Stimulated activated CD4-positive, alpha-beta T cell treated with anti-CD3 and anti-CD28 coated beads, TNF-alpha, amount 100 ng/mL, for 48 hours (primary cell): ENCODE measurements around the gene PTPN7.
"Not testable (repeated sequence)": the region's sequence is repeated elsewhere in the genome, so short reads cannot be mapped to it uniquely, and the experiment has no call there.

ENCODE experiments used
- DNase-seq, 3 donors: peaks; one replicate each; pipeline ENCODE4 v3.0.0-alpha.2; 2020; ENCODE audit warnings: low read depth in 3 of 3

Gene PTPN7

DNA sequence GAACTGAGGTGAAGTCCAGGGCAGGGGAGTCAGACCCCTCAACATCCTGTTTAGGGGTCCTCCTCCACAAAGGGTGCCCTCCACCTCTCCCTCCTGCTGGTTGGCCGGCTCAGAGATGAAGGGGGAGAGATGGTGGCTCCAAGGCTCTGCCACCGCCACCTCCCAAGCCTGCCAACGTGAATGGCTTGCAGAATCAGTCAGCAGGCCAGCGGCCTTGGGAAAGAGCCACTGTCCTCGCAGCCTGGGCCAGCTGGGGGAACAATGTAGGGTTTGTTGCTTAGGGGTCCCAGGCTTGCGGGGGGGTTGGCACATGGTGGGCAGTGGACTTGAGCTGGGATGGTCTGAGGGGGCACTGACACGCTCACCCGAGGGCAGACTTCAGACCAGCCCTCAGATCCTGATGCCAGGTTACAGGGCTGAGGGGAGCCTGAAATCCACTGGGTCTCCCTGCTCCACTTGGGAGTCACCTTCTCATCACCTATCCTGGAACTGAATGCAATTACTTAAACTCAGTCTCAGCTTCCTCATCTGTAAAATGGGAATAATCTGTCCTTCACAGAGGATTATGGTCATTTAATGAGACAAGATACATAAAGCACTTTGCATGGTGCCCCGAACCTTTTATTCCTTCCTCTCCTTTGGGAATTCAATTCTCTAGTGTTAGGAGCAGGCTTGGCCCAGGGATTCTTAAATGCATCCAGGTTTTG lies 29.4 kb downstream of the PTPN7 start:
- no peak for DNase-seq

DNA sequence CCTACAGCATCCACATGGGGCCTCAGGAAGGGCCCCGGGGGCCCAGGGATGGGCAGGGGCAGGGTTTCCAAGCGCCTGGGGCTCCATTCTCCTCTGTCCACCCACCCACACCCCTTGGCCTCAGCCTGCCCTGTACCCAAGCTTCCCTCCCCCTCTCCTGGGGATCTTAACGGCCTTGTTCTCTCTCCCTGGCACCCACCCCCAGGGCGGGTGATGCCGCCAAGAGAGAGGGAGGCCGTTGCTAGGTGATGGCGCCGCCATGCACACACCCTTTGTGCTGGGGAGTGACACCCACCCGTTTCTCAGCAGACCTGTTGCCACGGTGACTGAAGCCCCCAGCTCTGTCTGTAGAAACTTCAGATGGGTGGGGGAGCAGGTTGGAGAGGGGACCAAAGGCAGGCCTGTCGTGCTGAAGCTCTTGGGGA lies 30.1 kb downstream of the PTPN7 start:
- DNase-seq: no peak

DNA sequence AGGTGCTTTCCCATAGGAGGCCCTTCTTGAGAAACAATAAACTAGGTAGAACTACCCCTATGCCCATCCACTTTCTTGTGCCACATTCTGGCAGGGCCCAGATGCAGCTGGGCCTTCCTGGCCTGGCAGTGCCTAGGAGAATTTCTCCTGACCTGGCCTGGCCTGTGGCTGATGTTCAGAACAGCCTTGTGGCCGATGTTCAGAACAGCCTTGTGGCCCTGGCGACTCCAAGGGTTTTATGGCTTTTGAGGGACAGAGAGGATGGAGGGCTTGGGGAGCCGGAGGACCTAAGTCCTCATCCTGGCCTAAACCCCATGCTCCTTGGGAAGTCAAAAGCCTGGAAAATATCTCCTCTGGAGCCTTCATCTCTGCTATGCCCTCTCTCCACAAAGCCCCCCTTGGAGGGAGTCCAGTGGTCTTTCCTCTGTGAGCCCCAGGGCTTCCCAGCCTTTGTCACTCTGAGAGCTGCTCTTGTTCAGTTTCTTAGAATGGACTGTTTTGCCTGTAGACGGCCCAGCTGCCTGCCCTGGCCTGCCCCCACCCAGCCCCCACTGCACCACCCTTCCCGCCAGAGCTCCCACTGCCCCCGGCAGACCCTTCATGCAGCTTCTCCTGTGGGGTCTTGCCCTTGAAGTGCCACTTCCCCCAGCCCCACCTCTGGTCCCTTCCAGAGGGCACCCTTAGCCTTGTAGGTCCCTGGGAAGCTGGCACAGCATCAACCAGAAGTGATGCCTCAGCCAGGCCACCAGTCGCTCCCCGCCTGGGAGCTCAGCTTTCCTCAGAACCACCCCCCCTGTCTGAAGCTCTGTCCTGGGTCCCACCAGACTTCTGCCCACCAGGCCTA lies 30.7 kb downstream of the PTPN7 start:
- no peak for DNase-seq

DNA sequence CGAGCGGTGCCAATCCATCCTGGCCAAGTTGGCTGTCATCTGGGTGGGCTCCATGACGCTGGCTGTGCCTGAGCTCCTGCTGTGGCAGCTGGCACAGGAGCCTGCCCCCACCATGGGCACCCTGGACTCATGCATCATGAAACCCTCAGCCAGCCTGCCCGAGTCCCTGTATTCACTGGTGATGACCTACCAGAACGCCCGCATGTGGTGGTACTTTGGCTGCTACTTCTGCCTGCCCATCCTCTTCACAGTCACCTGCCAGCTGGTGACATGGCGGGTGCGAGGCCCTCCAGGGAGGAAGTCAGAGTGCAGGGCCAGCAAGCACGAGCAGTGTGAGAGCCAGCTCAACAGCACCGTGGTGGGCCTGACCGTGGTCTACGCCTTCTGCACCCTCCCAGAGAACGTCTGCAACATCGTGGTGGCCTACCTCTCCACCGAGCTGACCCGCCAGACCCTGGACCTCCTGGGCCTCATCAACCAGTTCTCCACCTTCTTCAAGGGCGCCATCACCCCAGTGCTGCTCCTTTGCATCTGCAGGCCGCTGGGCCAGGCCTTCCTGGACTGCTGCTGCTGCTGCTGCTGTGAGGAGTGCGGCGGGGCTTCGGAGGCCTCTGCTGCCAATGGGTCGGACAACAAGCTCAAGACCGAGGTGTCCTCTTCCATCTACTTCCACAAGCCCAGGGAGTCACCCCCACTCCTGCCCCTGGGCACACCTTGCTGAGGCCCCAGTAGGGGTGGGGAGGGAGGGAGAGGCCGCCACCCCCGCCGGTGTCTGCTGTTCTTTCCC lies 32.4 kb downstream of the PTPN7 start:
- no peak for DNase-seq

DNA sequence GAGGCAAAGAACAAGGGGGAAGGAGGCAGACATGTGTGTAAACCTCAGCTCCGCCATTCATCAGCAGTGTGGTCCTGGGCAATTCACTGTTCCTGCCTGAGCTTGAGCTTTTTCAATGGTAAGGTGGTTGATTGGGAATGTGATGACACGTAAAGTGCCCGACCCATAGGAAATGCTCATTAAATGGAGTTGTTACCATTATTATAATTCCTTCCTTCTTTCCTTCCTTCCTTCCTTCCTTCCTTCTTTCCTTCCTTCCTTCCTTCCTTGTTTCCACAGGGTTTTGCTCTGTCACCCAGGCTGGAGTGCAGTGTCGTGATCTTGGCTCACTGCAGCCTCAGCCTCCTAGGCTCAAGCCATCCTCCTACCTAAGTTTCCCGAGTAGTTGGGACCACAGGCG lies 33.3 kb downstream of the PTPN7 start:
- DNase-seq: no peak

DNA sequence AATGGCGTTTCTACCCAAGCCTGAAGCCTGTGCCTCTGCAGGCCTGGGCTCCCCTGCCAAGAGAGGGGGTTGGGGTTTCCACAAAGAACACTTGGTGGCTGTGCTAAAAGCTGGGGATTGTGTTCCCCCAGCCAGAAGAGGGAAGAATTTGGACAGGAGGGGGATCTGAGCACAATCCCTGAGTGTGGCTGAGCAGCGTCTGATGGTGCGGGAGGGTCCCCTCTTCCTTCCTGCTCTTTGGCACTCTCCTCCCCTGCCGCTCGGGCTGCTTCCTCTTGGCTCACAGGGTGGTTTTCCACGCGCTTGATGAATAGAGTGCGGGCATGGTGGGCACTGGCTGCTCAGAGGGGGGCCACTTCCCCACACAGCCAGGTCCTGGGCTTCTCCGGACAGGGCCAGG lies 34.0 kb downstream of the PTPN7 start:
- DNase-seq: no peak

DNA sequence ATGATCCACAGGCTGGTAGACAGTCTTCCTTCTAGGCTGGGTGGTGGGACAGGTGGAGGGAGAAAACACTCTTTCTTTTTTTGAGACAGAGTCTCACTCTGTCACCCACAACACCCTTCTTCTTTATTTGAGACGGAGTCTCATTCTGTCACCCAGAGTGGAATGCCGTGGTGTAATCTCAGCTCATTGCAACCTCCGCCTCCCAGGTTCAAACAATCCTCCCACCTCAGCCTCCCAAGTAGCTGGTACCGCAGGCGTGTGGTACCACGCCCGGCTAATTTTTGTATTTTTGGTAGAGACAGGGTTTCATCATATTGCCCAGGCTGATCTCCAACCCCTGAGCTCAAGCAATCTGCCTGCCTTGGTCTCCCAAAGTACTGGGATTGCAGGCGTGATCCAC lies 34.8 kb downstream of the PTPN7 start:
- DNase-seq: no peak

DNA sequence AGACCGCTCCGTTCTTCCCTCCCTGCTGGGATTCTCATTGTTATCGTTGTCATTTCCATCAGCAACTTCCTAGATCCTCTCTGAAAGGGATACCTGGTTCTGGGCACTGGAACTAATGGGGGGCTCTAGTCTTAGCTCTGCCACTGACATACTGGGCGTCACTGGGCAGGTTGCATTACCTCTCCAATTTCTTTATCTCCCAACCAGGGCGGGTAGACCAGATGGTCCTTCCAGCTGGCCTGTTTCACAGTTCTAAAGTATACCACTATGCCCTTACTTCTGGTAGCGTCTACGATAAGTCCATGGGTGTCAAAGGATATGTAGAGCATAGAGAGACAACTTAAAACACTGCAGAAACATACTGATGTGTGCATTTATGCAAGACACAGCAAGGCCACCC lies 36.3 kb downstream of the PTPN7 start:
- DNase-seq: no peak

DNA sequence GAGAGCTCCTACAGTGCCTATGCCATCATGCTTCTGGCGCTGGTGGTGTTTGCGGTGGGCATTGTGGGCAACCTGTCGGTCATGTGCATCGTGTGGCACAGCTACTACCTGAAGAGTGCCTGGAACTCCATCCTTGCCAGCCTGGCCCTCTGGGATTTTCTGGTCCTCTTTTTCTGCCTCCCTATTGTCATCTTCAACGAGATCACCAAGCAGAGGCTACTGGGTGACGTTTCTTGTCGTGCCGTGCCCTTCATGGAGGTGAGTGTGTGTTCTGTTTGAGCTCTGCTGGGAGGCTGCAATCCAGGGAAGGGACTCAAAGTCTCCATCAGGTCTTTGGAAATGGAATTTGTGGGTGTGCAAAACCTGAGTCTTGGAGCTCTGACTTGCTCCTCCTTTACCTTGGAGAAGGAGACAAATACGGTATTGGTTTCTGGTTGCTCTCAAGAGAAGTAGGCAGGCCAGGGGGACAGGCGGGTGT lies 37.0 kb downstream of the PTPN7 start:
- no peak for DNase-seq

DNA sequence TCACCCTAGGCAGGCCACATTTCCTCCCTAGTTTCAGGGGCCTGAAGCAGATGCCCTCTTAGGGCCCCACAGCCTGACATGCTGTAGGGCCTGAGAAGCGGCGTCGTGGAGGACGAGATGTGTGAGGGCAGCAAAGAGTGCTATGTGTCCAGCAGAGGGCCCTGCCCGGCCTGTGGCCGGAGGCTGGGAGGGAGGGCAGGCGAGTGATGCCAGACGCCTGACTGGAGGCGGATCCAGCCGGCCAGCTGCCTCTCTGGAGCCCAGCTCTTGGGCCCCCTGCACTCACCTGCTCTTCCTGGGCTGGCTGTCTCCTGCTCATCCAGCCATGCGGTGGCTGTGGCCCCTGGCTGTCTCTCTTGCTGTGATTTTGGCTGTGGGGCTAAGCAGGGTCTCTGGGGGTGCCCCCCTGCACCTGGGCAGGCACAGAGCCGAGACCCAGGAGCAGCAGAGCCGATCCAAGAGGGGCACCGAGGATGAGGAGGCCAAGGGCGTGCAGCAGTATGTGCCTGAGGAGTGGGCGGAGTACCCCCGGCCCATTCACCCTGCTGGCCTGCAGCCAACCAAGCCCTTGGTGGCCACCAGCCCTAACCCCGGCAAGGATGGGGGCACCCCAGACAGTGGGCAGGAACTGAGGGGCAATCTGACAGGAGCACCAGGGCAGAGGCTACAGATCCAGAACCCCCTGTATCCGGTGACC lies 37.6 kb downstream of the PTPN7 start, which contains the start of gene GPR37L1:
GPR37L1 (plus strand) TSS at position 279 of the 697 bp plus-strand sequence; CDS start at position 326, 47 bp downstream.
- no peak for DNase-seq

DNA sequence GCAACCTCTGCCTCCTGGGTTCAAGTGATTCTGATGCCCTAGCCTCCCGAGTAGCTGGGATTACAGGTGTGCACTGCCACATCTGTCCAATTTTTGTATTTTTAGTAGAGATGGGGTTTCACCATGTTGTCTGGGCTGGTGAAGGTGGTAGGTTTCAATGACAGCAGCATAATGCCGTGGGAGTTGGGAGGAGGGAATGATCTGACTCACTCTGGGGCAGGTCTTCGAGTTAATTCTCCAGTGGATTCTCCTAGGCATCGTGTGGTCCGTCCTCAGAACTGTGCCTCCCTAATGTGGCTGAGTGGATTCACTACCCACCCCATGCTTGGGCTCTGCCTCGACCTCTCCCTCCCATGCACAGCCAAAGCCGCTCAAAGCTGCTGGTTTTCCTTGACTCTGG lies 39.4 kb downstream of the PTPN7 start:
- no peak for DNase-seq

DNA sequence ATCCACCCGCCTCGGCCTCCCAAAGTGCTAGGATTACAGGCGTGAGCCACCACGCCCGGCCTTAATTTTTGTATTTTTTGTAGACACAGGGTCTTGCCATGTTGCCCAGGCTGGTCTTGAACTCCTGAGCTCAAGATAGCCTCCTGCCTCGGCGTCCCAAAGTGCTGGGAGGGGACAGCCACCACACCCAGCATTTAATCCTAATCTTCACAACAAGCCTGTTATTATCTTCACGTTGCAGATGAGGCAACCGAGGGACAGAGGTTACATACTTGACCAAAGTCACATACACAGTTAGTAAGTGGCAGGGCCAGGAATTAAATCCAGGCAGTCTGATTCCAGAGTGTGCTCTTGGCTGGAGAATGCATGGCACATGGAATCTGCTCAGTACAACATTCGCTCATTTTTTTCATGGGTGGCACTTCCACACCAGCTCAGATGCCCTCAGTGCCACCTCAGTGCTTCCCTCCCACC lies 42.5 kb downstream of the PTPN7 start:
- no peak for DNase-seq

DNA sequence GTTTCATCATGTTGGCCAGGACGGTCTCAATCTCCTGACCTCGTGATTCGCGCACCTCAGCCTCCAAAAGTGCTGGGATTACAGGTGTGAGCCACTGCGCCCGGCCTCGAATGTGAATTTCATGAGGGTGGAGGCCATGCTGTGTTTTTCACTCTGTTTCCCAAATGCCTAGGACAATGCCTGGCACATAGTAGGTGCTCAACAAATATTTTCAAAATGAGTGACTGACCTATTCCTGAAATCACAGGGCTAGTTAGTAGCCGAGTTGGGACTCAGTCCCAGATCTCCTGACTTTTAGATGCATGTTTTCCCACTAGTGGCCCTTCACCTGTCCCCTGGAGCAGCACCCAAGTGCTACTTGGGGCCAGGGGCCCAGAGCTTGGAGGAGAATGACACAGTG lies 44.1 kb downstream of the PTPN7 start:
- no peak for DNase-seq

DNA sequence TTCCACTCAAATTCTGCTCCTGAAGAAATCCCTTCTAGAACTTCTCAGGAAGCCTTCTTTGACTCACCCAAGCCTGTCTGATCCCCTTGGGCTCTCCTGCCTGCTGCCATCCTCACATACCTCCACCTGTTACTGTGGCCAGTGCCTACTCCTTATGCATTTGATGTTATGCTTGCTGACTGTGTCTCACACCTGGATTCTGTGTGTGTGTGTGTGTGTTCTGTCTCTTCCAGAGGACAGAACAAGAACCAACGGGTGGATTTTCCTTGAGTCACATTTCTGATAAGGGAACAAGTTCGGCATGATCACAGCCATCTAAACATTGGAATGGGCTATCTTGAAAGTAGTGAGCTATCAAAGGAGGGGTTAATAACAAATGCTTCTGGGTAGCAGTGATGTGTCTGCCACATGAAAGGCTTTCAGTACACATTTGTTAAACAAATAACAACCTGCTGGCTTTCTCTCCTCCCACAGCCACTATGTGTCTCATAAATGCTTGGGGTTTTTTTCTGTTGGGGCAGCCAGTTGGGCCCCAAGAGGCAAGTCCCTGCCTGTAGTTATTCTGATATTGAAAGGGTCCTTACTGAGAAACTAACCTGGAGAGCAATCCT lies 46.6 kb downstream of the PTPN7 start:
- DNase-seq: no peak

DNA sequence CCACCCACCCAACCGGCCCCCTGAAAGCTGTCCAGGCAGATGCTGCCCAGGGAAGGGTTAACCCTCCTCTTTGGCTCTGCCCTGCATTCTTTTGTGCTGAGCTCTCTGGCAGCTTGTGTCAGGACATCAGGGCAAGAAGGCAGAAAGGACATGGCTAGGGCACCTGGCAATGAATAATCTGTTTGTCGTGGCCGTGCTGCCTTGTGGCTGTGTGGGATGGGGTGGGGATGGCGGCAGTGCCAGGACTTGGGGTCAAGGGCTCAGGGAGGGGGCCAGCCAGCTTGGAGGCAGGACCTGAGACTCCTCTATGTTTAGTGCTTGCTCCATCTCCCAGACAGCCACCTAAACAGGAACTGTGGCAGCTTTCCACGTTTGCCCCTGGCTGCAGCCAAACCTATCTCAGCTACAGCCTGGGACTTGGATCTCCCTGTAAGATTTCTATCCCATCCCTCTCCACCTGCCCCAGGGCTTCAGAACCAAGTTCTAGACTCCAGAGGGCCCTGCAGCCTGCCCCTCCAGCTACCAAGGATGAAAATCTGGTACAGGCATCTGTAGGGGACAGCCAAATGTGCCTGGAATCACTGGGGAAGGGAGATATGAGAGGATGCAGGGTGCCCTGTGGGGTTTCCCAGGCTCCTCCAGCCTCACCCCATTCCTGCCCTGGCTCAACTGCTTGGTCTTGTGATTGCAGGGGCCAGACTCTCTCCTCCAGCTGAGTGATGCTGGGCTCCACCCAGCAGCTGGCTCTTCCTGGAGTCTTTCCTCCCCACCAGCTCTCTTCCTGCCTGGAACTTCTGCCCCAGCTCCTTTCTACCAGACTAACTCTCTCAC lies 47.3 kb downstream of the PTPN7 start:
- DNase-seq: no peak

DNA sequence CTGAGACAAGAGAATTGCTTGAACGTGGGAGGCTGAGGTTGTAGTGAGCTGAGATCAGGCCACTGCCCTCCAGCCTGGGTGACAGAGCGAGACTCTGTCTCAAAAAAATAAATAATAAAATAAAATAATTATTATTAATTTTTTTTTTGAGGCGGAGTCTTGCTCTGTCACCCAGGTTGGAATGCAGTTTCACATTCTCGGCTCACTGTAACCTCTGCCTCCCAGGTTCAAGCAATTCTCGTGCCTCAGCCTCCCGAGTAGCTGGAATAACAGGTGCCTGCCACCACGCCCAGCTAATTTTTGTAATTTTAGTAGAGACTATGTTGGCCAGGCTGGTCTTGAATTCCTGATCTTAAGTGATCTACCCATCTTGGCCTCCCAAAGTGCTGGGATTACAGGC lies 48.8 kb downstream of the PTPN7 start:
- not testable (repeated sequence) for DNase-seq

DNA sequence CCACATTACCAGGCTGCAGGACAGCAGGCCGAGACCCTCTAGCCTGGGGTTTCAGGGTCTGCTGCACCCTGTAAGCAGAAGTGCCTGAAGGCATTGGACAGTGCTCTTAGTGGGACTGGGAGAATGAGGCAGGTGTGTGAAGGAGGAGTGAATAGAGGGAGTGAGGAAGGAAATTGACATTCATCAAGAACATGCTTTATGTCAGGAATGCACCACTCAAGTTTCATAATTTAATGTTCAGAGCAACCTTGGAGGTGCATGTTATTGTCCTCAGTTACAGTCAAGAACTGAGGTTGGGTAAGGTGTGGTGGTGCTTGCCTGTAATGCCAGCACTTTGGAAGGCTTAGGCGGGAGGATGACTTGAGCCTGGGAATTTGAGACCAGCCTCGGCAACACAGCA lies 49.4 kb downstream of the PTPN7 start:
- no peak for DNase-seq

DNA sequence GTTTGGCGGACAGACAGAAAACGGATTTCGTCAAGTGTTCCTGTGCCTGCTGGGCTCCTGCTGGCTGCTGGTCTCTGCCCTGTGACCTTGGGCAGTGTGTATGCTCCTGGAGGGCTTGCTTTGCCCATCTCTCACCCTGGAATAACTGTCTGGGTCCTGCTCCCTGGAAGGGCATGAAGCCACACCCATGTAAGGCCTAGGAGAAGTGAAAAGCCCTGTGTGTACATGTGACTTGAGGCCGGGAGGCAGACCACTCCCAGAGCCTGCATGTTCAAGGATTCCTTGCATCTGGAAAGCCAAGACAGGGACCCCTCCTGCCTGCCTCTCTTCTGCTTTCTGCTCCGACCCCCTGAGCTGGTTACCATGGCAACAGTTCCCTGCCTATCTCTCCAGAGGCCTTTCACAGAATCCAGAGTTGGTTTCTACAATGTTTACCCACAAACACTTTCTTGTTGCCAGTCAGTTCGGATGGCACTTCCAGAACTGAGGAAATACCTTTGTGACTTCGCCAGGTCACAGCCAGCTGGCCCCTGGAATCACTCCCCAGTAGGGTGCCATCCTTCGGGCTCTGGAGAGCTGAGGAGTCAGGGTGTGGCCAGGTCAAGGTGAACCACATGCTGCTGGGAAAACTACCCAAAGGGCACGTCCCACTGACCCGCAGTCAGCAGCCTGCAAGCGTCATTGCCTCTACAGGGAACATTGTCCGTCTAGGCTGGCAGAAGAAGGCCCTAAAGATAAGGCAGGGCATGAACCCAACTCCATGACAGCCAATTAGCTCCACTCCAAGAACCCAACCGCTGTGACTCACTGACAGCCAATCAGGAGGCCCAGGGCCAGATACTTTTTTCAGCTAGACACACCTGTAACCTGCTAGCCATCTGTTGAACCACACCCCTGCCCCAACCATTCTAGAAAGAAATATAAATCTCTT lies 52.3 kb downstream of the PTPN7 start:
- DNase-seq: no peak

DNA sequence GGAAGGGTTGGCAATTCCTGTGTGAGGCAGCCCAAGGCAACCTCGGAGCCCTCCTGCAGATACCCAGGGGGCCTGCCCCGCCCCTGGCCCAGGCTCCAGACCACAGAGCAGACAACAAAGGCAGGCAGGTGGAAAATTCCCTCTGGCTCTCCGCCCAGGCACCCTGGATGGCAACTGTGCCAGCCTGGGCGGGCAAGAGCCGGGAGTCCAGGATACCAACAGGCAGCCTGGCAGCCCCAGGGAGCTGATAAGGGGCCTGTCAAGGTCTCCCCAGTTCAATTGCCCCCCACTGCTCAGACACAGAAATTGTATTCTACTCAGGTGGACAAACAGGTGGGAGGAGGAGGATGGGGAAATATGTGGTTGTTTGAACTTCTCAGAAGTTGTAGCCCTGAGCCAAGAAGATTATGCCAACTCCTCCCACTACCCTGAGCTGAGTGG lies 53.1 kb downstream of the PTPN7 start:
- DNase-seq: no peak
